Right lobe of liver (tissue), 6 donors: ENCODE results near the gene SCN11A. TPM values are rescaled to one million over a fixed set of nuclear protein-coding genes. Genes with fewer than 3 reads are reported as not detected.

Experiments
- ATAC-seq, 4 donors: fragments of 200-7000 bp; cut with Tn5 transposase; one replicate each; pipeline ENCODE4 v1.9.1; 2020; ENCODE audit warnings: mild to moderate bottlenecking in 4 of 4, moderate library complexity in 4 of 4
- DNase-seq, 3 donors: peaks; one replicate each; pipeline ENCODE4 v3.0.0-alpha.2; 2020
- H3K27ac ChIP-seq, 3 donors: fragments of 200-600 bp; one replicate each; pipeline ENCODE4 v1.8.0; 2022
- H3K27me3 ChIP-seq, 2 donors: fragments of 200-600 bp; one replicate each; pipeline ENCODE4 v1.8.0; 2022
- H3K36me3 ChIP-seq, 4 donors: fragments of 200-600 bp; sonication (generic) in 1 of 4; one replicate each; pipeline versions ENCODE4 v1.5.1 to v1.8.0; 2017 to 2022; ENCODE audit warnings: control low read depth in 1 of 4
- H3K4me1 ChIP-seq, 4 donors: fragments of 200-600 bp; sonication (generic) in 1 of 4; one replicate each; pipeline versions ENCODE4 v1.5.1 to v1.8.0; 2017 to 2022; ENCODE audit warnings: control low read depth in 1 of 4
- H3K4me3 ChIP-seq, 3 donors: fragments of 200-600 bp; one replicate each; pipeline ENCODE4 v1.8.0; 2022
- H3K9me3 ChIP-seq, 4 donors: fragments of 200-600 bp; sonication (generic) in 1 of 4; one replicate each; pipeline versions ENCODE4 v1.5.1 to v1.8.0; 2017 to 2022; ENCODE audit warnings: control low read depth in 1 of 4
- CTCF ChIP-seq, 4 donors: fragments of 200-600 bp in 3 of 4; fragments of 450-650 bp in 1 of 4; IDR thresholded peaks; one replicate each; pipeline versions ENCODE4 v1.5.1 to v1.8.0; 2016 to 2022; ENCODE audit warnings: antibody characterized with exemption in 4 of 4, mild to moderate bottlenecking in 2 of 4
- POLR2A ChIP-seq: fragments of 450-650 bp; IDR thresholded peaks from one replicate; pipeline ENCODE4 v1.6.1; 2017; ENCODE audit warnings: antibody characterized with exemption, mild to moderate bottlenecking
- WGBS: methylation state at CpG from one replicate; pipeline ENCODE4 v1.1.6; 2018; ENCODE audit warnings: low coverage, low lambda C conversion rate; ENCODE audit not compliant: insufficient coverage; ENCODE audit errors: missing lambda C conversion rate; 5-methylcytosine and 5-hydroxymethylcytosine counted together
- intact Hi-C, 2 donors: fragments of 100-400 bp; cut with DNase I; formaldehyde crosslinking; loops; one replicate each; pipeline versions ENCODE4 v1.11.2 to v1.14.1; 2022
- long read RNA-seq: library from polyadenylated mRNA; unstranded; transcript quantifications from one replicate; pipeline ENCODE4 v2.0.0, GENCODE V29; 2019
- total RNA-seq, 6 experiments: library from RNA; depleted of rRNA in 2 of 6; stranded (reverse); fragments of >200 nt in 2 of 6; fragmentation: NEBNext Ultra II Directional in 3 of 6; extraction: Animal tissue kit (Norgen Biotek cat#: 25700) in 3 of 6; gene quantifications; one replicate each; pipeline versions ENCODE4 v1.1.0 to v1.2.4, GENCODE V29; 2016 to 2023
- donor health status: DM: no; HTN: yes; CAD: no.
- donor health status: DM: no; HTN: no; CAD: no.
- donor health status: DM: no; HTN: no; CAD: no.
- donor health status: DM: no; HTN: yes; CAD: no.
- donor health status: DM: no; HTN: yes; CAD: no.

The SCN11A gene
- under 1 TPM in 5 of 6 experiments, not detected in 1; 0.12 to 0.31 (median 0.16) TPM for total RNA-seq
- long read RNA-seq: 0 reads

GRCh38 chr3:39051649-39052561, at the start of gene SCN11A, which contains the start of gene WDR48:
Gene SCN11A (minus strand): TSS chr3:39051944. CDS start chr3:38950362, 101,582 bp downstream.
Gene WDR48 (plus strand): TSS chr3:39052016. CDS start chr3:39052026, 10 bp downstream.
- Histone ChIP-seq H3K4me1 (peaks cover 0 to 15% (median 6%) of the 10 kb centered on the region in 4 donors), H3K4me3 (peak within 1 kb of the TSS; percentile 79 to 96 (median 93)), H3K27ac (peak within 1 kb of the TSS; percentile 87 to 99 (median 93)), H3K27me3 (no peaks in the 10 kb centered on the region), H3K36me3 (no peaks in the 10 kb centered on the region), H3K9me3 (no peaks in the 10 kb centered on the region)
- DNase-seq (peak; percentile 95 to 97 (median 96)), ATAC-seq (peak; percentile 98 to 100 (median 99))
- 0% methylated on average over 20 of the region's 68 CpGs for WGBS
- no peak for TF ChIP-seq CTCF (IDR thresholded peaks at IDR 0.05)
- peak; percentile 81 for TF ChIP-seq POLR2A
- intact Hi-C loops: no loop called here

GRCh38 chr3:39101022-39101689, 49.4 kb upstream of the SCN11A start:
- peaks cover 0 to 34% (median 13%) of the 10 kb centered on the region in 4 donors for H3K36me3 ChIP-seq
- DNase-seq (no peak), ATAC-seq (peak; percentile 78 to 84 (median 78))
- TF ChIP-seq POLR2A: no peak
- peak; percentile 62 to 69 (median 64) for TF ChIP-seq CTCF (IDR thresholded peaks at IDR 0.05)
- 58% methylated on average over 2 of the region's 5 CpGs for WGBS
- no peaks in the 10 kb centered on the region for H3K27me3 ChIP-seq
- peaks cover 0 to 18% (median 6%) of the 10 kb centered on the region in 4 donors for H3K4me1 ChIP-seq
- intact Hi-C loops: loop anchor here in 1 of 2 donors (10.0 kb wide), 1 partner anchor 184 kb away; the partner anchor contains the start of gene CX3CR1
- no peak overlapping the region for H3K27ac ChIP-seq
- H3K9me3 ChIP-seq: no peaks in the 10 kb centered on the region
- H3K4me3 ChIP-seq: no peak overlapping the region

GRCh38 chr3:39100500-39100886, 48.7 kb upstream of the SCN11A start:
- no peak for TF ChIP-seq POLR2A
- no peak for TF ChIP-seq CTCF (IDR thresholded peaks at IDR 0.05)
- no CpG with 5 or more reads among the region's 9 CpGs for WGBS
- ATAC-seq (no peak), DNase-seq (no peak)
- intact Hi-C loops: loop anchor here in 1 of 2 donors (10.0 kb wide), 1 partner anchor 184 kb away; the partner anchor contains the start of gene CX3CR1
- Histone ChIP-seq H3K27me3 (no peaks in the 10 kb centered on the region), H3K4me3 (no peak overlapping the region), H3K36me3 (peaks cover 0 to 34% (median 13%) of the 10 kb centered on the region in 4 donors), H3K9me3 (no peaks in the 10 kb centered on the region), H3K4me1 (peaks cover 0 to 13% (median 3%) of the 10 kb centered on the region in 4 donors), H3K27ac (no peak overlapping the region)

GRCh38 chr3:39099738-39100499, 48.2 kb upstream of the SCN11A start:
- intact Hi-C loops: loop anchor here in 1 of 2 donors (10.0 kb wide), 1 partner anchor 185 kb away; the partner anchor contains the start of gene CX3CR1
- DNase-seq: no peak
- H3K27me3 ChIP-seq: no peaks in the 10 kb centered on the region
- no peak overlapping the region for H3K4me3 ChIP-seq
- TF ChIP-seq CTCF (IDR thresholded peaks at IDR 0.05): no peak
- no peak for TF ChIP-seq POLR2A
- 80% methylated on average over 1 of the region's 2 CpGs for WGBS
- no peaks in the 10 kb centered on the region for H3K9me3 ChIP-seq
- no peak for ATAC-seq
- H3K27ac ChIP-seq: no peak overlapping the region
- peaks cover 0 to 39% (median 13%) of the 10 kb centered on the region in 4 donors for H3K36me3 ChIP-seq
- peaks cover 0 to 7% (median under 1%) of the 10 kb centered on the region in 4 donors for H3K4me1 ChIP-seq
